HCT116 (cell line): ENCODE measurements around the gene TECPR1. TPM values are rescaled to one million over a fixed set of nuclear protein-coding genes. Genes with fewer than 3 reads are reported as not detected.

Source experiments
- ATAC-seq: fragments of 200-7000 bp; cut with Tn5 transposase; 2 replicates; pipeline ENCODE4 v1.9.1; 2020; ENCODE audit warnings: mild to moderate bottlenecking, moderate library complexity
- BruUV-seq: library from RNA; stranded (reverse); fragments of 400-500 nt; replicated peaks from 2 replicates; lab custom pipeline; 2021; lab: Mats Ljungman, UMichigan
- CTCF ChIA-PET: fragments of 300-600 bp; sonication (Branson Sonifier 250); formaldehyde crosslinking; loops from one replicate; lab custom pipeline; 2021; ENCODE audit warnings: antibody characterized with exemption; lab: Charles Lee
- POLR2A ChIA-PET: fragments of 300-600, 350-600 bp; sonication (Branson Sonifier 250); formaldehyde crosslinking; loops from one replicate; lab custom pipeline; 2021; ENCODE audit warnings: antibody characterized with exemption; lab: Charles Lee
- RAD21 ChIA-PET, 2 experiments: fragments of 300-600 bp; sonication (Branson Sonifier 250); formaldehyde crosslinking; loops; one replicate each; lab custom pipeline; 2023; ENCODE audit warnings: low total read pairs in 2 of 2; ENCODE audit not compliant: uncharacterized antibody in 2 of 2, unreplicated experiment in 2 of 2, low non-redundant PET in 1 of 2; lab: Charles Lee
- DNase-seq: peaks from one replicate; pipeline ENCODE4 v3.0.0-alpha.2; 2010; ENCODE audit warnings: low read depth, low spot score
- H2AFZ ChIP-seq: fragments of 200-600 bp; shearing (Covaris generic), sonication (generic); 2 replicates; pipeline ENCODE4 v1.6.1; 2017; ENCODE audit warnings: low read depth, mixed run types, mixed read lengths, antibody characterized with exemption, low read length; ENCODE audit not compliant: poor library complexity, severe bottlenecking
- H3K27ac ChIP-seq: 2 replicates; pipeline ENCODE4 v1.5.1; 2012; ENCODE audit warnings: low read depth, low read length
- H3K27me3 ChIP-seq: fragments of 200-600 bp; sonication (generic); 2 replicates; pipeline ENCODE4 v1.6.1; 2016; ENCODE audit warnings: mixed run types, low read length, mixed read lengths; ENCODE audit not compliant: insufficient read depth
- H3K36me3 ChIP-seq, 2 experiments: fragments of 200-500 bp in 1 of 2; fragments of 200-600 bp in 1 of 2; sonication (Bioruptor generic) in 1 of 2; sonication (generic) in 1 of 2; 2 replicates each; pipeline versions ENCODE4 v1.5.1 to v1.6.1; 2014 to 2016; ENCODE audit warnings: low read length in 2 of 2, inconsistent platforms in 1 of 2, mixed read lengths in 1 of 2, mixed run types in 1 of 2; ENCODE audit not compliant: insufficient read depth in 2 of 2, control insufficient read depth in 1 of 2
- H3K4me1 ChIP-seq, 2 experiments: fragments of 200-600 bp in 1 of 2; sonication (generic) in 1 of 2; 2 replicates each; pipeline versions ENCODE4 v1.5.1 to v1.6.1; 2012 to 2017; ENCODE audit warnings: low read length in 2 of 2, inconsistent platforms in 1 of 2, mild to moderate bottlenecking in 1 of 2, mixed read lengths in 1 of 2, mixed run types in 1 of 2, moderate library complexity in 1 of 2; ENCODE audit not compliant: insufficient read depth in 2 of 2, control insufficient read depth in 1 of 2
- H3K4me2 ChIP-seq: fragments of 200-600 bp; sonication (generic); 2 replicates; pipeline ENCODE4 v1.6.1; 2017; ENCODE audit warnings: mixed run types, low read length, mixed read lengths
- H3K4me3 ChIP-seq, 2 experiments: fragments of 200-600 bp in 1 of 2; sonication (generic) in 1 of 2; replicated peaks in 1 of 2; 2 replicates each; pipeline ENCODE4 v1.5.1; 2011 to 2016; ENCODE audit warnings: low read length in 2 of 2, control low read depth in 1 of 2, low read depth in 1 of 2, mild to moderate bottlenecking in 1 of 2, mixed read lengths in 1 of 2, mixed run types in 1 of 2
- H3K79me2 ChIP-seq: fragments of 200-600 bp; sonication (generic); 2 replicates; pipeline ENCODE4 v1.6.1; 2017; ENCODE audit warnings: mild to moderate bottlenecking, mixed run types, low read length, moderate library complexity, mixed read lengths; ENCODE audit not compliant: insufficient read depth
- H3K9ac ChIP-seq: fragments of 200-600 bp; sonication (generic); 2 replicates; pipeline ENCODE4 v1.6.1; 2016; ENCODE audit warnings: low read length, mixed read lengths
- H3K9me2 ChIP-seq: fragments of 200-600 bp; sonication (generic), shearing (Covaris generic); 2 replicates; pipeline ENCODE4 v1.6.1; 2017; ENCODE audit warnings: mixed run types, mild to moderate bottlenecking, moderate library complexity; ENCODE audit not compliant: insufficient read depth
- H3K9me3 ChIP-seq, 2 experiments: fragments of 200-500 bp in 1 of 2; fragments of 200-600 bp in 1 of 2; sonication (Bioruptor generic) in 1 of 2; sonication (generic) in 1 of 2; 2 replicates each; pipeline ENCODE4 v1.6.1; 2014 to 2017; ENCODE audit warnings: low read length in 2 of 2, mixed read lengths in 2 of 2, inconsistent platforms in 1 of 2, low read depth in 1 of 2, mild to moderate bottlenecking in 1 of 2, mixed run types in 1 of 2, moderate library complexity in 1 of 2; ENCODE audit not compliant: control insufficient read depth in 1 of 2, insufficient read depth in 1 of 2
- H4K20me1 ChIP-seq: fragments of 200-600 bp; sonication (generic), shearing (Covaris generic); 2 replicates; pipeline ENCODE4 v1.6.1; 2017; ENCODE audit warnings: mixed run types, mild to moderate bottlenecking, moderate library complexity; ENCODE audit not compliant: insufficient read depth
- CBX3 ChIP-seq: IDR thresholded peaks from 2 replicates; pipeline ENCODE4 v1.6.1; 2012; ENCODE audit warnings: low read depth
- EGR1 ChIP-seq: IDR thresholded peaks from 2 replicates; pipeline ENCODE4 v1.6.1; 2012; ENCODE audit warnings: low read depth
- FOSL1 ChIP-seq: IDR thresholded peaks from 2 replicates; pipeline ENCODE4 v1.6.1; 2012; ENCODE audit warnings: low read depth
- SIN3A ChIP-seq: IDR thresholded peaks from 2 replicates; pipeline ENCODE4 v1.6.1; 2012; ENCODE audit warnings: low read depth
- SRF ChIP-seq: IDR thresholded peaks from 2 replicates; pipeline ENCODE4 v1.6.1; 2012; ENCODE audit warnings: low read depth
- ZBTB33 ChIP-seq: IDR thresholded peaks from 2 replicates; pipeline ENCODE4 v1.6.1; 2011; ENCODE audit warnings: mild to moderate bottlenecking, low read length, moderate library complexity; ENCODE audit not compliant: insufficient replicate concordance; ENCODE audit errors: extremely low read depth
- ZFX ChIP-seq: fragments of 450-650 bp; IDR thresholded peaks from 2 replicates; pipeline ENCODE4 v1.6.1; 2017
- ZNF274 ChIP-seq: fragments of 200-500 bp; sonication (Bioruptor generic); IDR thresholded peaks from 2 replicates; pipeline ENCODE4 v1.6.1; 2014; ENCODE audit warnings: mild to moderate bottlenecking, low read depth, low read length, inconsistent platforms
- intact Hi-C: fragments of 100-400 bp; cut with micrococcal nuclease; formaldehyde crosslinking; loops from 2 replicates; pipeline ENCODE4 v1.10.0; 2022
- total RNA-seq: library from RNA; stranded (reverse); gene quantifications from one replicate; pipeline ENCODE4 v1.2.1, GENCODE V29; 2021; ENCODE audit not compliant: unreplicated experiment

Gene TECPR1
- total RNA-seq, 1 experiment from 2014 or later: 19.9 TPM

- no peaks in the 10 kb centered on the region for H4K20me1 ChIP-seq
- H3K9me3 ChIP-seq: no peaks in the 10 kb centered on the region
- no peaks in the 10 kb centered on the region for H3K79me2 ChIP-seq
- BruUV-seq: no TSS peak
- no peak overlapping the region for H3K9ac ChIP-seq
- no peaks in the 10 kb centered on the region for H3K9me2 ChIP-seq
- H3K27me3 ChIP-seq: no peaks in the 10 kb centered on the region
- no peaks in the 10 kb centered on the region for H3K4me1 ChIP-seq
- ChIA-PET POLR2A (no interaction called here), CTCF (no interaction called here), RAD21 (interaction anchor here in 1 of 2 experiments (0.6 kb wide), 1 partner anchor 298 kb away, joined by 3 read pairs; no protein-coding TSS in a partner anchor)
- ATAC-seq: no peak
- H2AFZ ChIP-seq: no peak overlapping the region
- no peak overlapping the region for H3K4me3 ChIP-seq
- H3K36me3 ChIP-seq: 0 out of 4 replicates have a peak, but pooled peaks cover 3 to 5% of the 10 kb centered on the region in 2 experiments
- TF ChIP-seq FOSL1 (no peak), ZBTB33 (no peak), ZNF274 (no peak), ZFX (no peak), EGR1 (no peak)
- DNase-seq: no peak
- no peak overlapping the region for H3K27ac ChIP-seq
- intact Hi-C loops: no loop called here
- no peak overlapping the region for H3K4me2 ChIP-seq
Observed at GRCh38 chr7:98174334-98175259, 77.4 kb downstream of the TECPR1 start.

- DNase-seq (no peak), ATAC-seq (no peak)
- no TSS peak for BruUV-seq
- no peak for TF ChIP-seq SRF
- TF ChIP-seq SIN3A: no peak
- TF ChIP-seq ZNF274: no peak
- no peak for TF ChIP-seq CBX3
- Histone ChIP-seq H2AFZ (no peak overlapping the region), H3K9ac (no peak overlapping the region), H3K27me3 (no peaks in the 10 kb centered on the region), H3K79me2 (peaks cover 4% of the 10 kb centered on the region; the same call in 1 of the 2 replicates), H3K4me2 (no peak overlapping the region), H3K4me3 (no peak overlapping the region), H3K36me3 (0 out of 4 replicates have a peak, but pooled peaks cover 3 to 5% of the 10 kb centered on the region in 2 experiments), H4K20me1 (no peaks in the 10 kb centered on the region), H3K4me1 (peaks cover 0 to 2% of the 10 kb centered on the region in 2 experiments; a peak in 1 of 4 replicates), H3K27ac (no peak overlapping the region), H3K9me2 (no peaks in the 10 kb centered on the region), H3K9me3 (no peaks in the 10 kb centered on the region)
- RAD21 ChIA-PET: no interaction called here
- POLR2A ChIA-PET: no interaction called here
- CTCF ChIA-PET: no interaction called here
- intact Hi-C loops: no loop called here
Observed at GRCh38 chr7:98171449-98171848, 80.6 kb downstream of the TECPR1 start.
